ENCODE data around the gene EFR3B. TPM values are rescaled to one million over a fixed set of nuclear protein-coding genes. Genes with fewer than 3 reads are reported as not detected.

Gene EFR3B
- total and polyA plus RNA-seq, 2 of the 4 experiments (the other 2 are of a cell fraction) = 0.38 to 0.90 TPM

DNA sequence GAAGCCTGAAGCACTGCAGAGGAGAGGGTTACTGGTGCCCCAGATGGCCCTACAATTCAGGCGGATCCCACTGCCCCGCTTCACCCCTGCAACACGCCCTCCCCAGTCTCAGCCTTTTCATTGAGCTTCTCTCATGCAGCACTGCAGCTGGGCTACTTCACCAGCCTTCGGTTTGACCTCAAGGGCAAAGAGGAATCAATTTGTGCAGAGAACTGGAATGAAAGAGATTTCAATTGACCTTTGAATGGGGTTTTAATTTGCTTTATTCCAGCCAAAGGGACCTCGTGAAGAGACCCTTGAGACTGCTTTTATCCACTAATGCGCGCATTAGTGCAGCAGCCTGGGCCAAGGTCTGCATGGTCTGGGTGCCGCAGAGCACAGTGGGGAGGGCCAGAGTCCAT is 135.3 kb downstream of the EFR3B start:
- no CpG with 5 or more reads among the region's 8 CpGs for WGBS, 2 experiments (ENCODE audit: extremely low coverage in 2 of 2, insufficient read length in 1 of 2)
- H3K36me3 ChIP-seq (ENCODE audit: control insufficient read depth, insufficient read depth, low read length) = no peaks in the 10 kb centered on the region
- no peak overlapping the region for H3K4ac ChIP-seq (ENCODE audit: low read depth, low read length)
- no peak overlapping the region for H4K5ac ChIP-seq (ENCODE audit: low read depth, low read length)
- ChIA-PET POLR2A (ENCODE audit: unreplicated experiment) (no interaction called here), CTCF (no interaction called here)
- H2BK15ac ChIP-seq (ENCODE audit: low read depth, low read length) = no peak overlapping the region
- H2BK120ac ChIP-seq (ENCODE audit: low read depth, low read length) = no peak overlapping the region
- H3K56ac ChIP-seq (ENCODE audit: extremely low read depth, insufficient read depth, low read length) = no peak overlapping the region
- H3K4me2 ChIP-seq (ENCODE audit: low read depth, low read length) = no peak overlapping the region
- H2AFZ ChIP-seq (replicated peaks; ENCODE audit: low read length, poor library complexity) = no peak overlapping the region
- no peak overlapping the region for H3K14ac ChIP-seq (replicated peaks; ENCODE audit: low read depth, low read length)
- H2BK20ac ChIP-seq (ENCODE audit: low read depth, low read length) = no peak overlapping the region
- H3K27ac ChIP-seq (ENCODE audit: insufficient read depth, low read length) = no peak overlapping the region
- no TSS peak for BruUV-seq (replicated peaks)
- H2BK5ac ChIP-seq (ENCODE audit: low read depth, low read length, poor library complexity, severe bottlenecking) = no peak overlapping the region
- DNase-seq (no peak), ATAC-seq (ENCODE audit: low read depth) (no peak)
- no peak overlapping the region for H3K9ac ChIP-seq (ENCODE audit: low read depth, low read length)
- no peaks in the 10 kb centered on the region for H3K4me1 ChIP-seq (ENCODE audit: control insufficient read depth, insufficient read depth, low read length)
- H4K91ac ChIP-seq (ENCODE audit: insufficient read depth, low read depth, low read length) = no peak overlapping the region
- 0 out of 2 replicates have a peak, but pooled peaks cover 1% of the 10 kb centered on the region for H3K9me3 ChIP-seq (ENCODE audit: control insufficient read depth, insufficient read depth, low read length)
- peaks cover 46% of the 10 kb centered on the region for H3K27me3 ChIP-seq (ENCODE audit: control insufficient read depth, insufficient read depth, low read length)
- no peak overlapping the region for H2AK9ac ChIP-seq (replicated peaks; ENCODE audit: low read depth, low read length, poor library complexity)
- TF ChIP-seq MAFK (IDR thresholded peaks at IDR 0.05; ENCODE audit: low read depth, low read length) = no peak
- TF ChIP-seq CEBPB (IDR thresholded peaks at IDR 0.05; ENCODE audit: low read depth, low read length) = no peak
- TF ChIP-seq, protein P1, sequence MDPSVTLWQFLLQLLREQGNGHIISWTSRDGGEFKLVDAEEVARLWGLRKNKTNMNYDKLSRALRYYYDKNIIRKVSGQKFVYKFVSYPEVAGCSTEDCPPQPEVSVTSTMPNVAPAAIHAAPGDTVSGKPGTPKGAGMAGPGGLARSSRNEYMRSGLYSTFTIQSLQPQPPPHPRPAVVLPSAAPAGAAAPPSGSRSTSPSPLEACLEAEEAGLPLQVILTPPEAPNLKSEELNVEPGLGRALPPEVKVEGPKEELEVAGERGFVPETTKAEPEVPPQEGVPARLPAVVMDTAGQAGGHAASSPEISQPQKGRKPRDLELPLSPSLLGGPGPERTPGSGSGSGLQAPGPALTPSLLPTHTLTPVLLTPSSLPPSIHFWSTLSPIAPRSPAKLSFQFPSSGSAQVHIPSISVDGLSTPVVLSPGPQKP (IDR thresholded peaks at IDR 0.05; ENCODE audit: borderline replicate concordance, low read depth, low read length) = no peak
- no peak for TF ChIP-seq SMC3 (IDR thresholded peaks at IDR 0.05; ENCODE audit: low read depth, low read length)
- TF ChIP-seq CHD1 (IDR thresholded peaks at IDR 0.05; ENCODE audit: low read depth, low read length) = no peak
- no peak for TF ChIP-seq FOS (IDR thresholded peaks at IDR 0.05; ENCODE audit: low read depth, low read length)
- TF ChIP-seq, protein P2, sequence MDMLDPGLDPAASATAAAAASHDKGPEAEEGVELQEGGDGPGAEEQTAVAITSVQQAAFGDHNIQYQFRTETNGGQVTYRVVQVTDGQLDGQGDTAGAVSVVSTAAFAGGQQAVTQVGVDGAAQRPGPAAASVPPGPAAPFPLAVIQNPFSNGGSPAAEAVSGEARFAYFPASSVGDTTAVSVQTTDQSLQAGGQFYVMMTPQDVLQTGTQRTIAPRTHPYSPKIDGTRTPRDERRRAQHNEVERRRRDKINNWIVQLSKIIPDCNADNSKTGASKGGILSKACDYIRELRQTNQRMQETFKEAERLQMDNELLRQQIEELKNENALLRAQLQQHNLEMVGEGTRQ (IDR thresholded peaks at IDR 0.05; ENCODE audit: low read depth, low read length) = no peak
- TF ChIP-seq MXI1 (IDR thresholded peaks at IDR 0.05; ENCODE audit: borderline replicate concordance, low read depth, low read length) = no peak
- no peak for TF ChIP-seq RFX5 (IDR thresholded peaks at IDR 0.05; ENCODE audit: low read depth, low read length)
- H3K79me1 ChIP-seq (ENCODE audit: low read depth in 1 of 2, low read length in 2 of 2) = no peaks in the 10 kb centered on the region
- intact Hi-C loops (cut with micrococcal nuclease) (no loop called here), in situ Hi-C loops (cut with MboI; ENCODE audit: low sequenced_read_pairs) (no loop called here), dilution Hi-C loops (cut with HindIII; ENCODE audit: low sequenced_read_pairs, unreplicated experiment) (no loop called here)
- H4K8ac ChIP-seq (ENCODE audit: low read depth in 2 of 2, low read length in 2 of 2) = no peak overlapping the region
- H3K4me3 ChIP-seq (ENCODE audit: insufficient read depth, low read depth, low read length) = no peak overlapping the region
- H3K18ac ChIP-seq (ENCODE audit: low read depth, low read length) = no peak overlapping the region
- no peak overlapping the region for H2AK5ac ChIP-seq (ENCODE audit: low read depth, low read length)
- H3K23ac ChIP-seq (ENCODE audit: low read depth, low read length) = no peak overlapping the region
- H3K9me1 ChIP-seq (ENCODE audit: insufficient read depth, low read length) = no peaks in the 10 kb centered on the region
- no peaks in the 10 kb centered on the region for H4K20me1 ChIP-seq (ENCODE audit: insufficient read depth, low read length)

Data from IMR-90 (cell line).